Common myeloid progenitor, CD34-positive (primary cell): ENCODE measurements around the gene C2orf92.

ENCODE experiments used
- CTCF ChIA-PET: fragments of 350-600 bp; sonication (Branson Sonifier 250); formaldehyde crosslinking; loops from one replicate; lab custom pipeline; 2021; ENCODE audit warnings: antibody characterized with exemption; lab: Charles Lee
- POLR2A ChIA-PET: fragments of 350-600 bp; sonication (Branson Sonifier 250); formaldehyde crosslinking; loops from one replicate; lab custom pipeline; 2021; ENCODE audit warnings: antibody characterized with exemption; lab: Charles Lee
- DNase-seq, 3 donors: peaks; one replicate each; pipeline versions ENCODE4 v3.0.0 to v3.0.0-alpha.2; 2013
- H3K27ac ChIP-seq, 2 experiments: 1 replicate in 1 of 2; 2 replicates in 1 of 2; pipeline ENCODE4 v1.7.0; 2013; ENCODE audit warnings: inconsistent platforms in 2 of 2, low read length in 2 of 2, mild to moderate bottlenecking in 2 of 2, low read depth in 1 of 2, moderate library complexity in 1 of 2; ENCODE audit not compliant: severe bottlenecking in 2 of 2, insufficient read depth in 1 of 2, poor library complexity in 1 of 2
- H3K27me3 ChIP-seq, 5 experiments: replicated peaks in 2 of 5; 1 replicate in 3 of 5; 2 replicates in 2 of 5; pipeline versions ENCODE4 v1.6.1 to v1.7.0; 2013; ENCODE audit warnings: low read length in 4 of 5, mild to moderate bottlenecking in 2 of 5, moderate library complexity in 2 of 5, inconsistent platforms in 1 of 5; ENCODE audit not compliant: insufficient read depth in 5 of 5, control insufficient read depth in 4 of 5
- H3K36me3 ChIP-seq, 4 experiments: 1 replicate in 2 of 4; 2 replicates in 2 of 4; pipeline versions ENCODE4 v1.6.1 to v1.7.0; 2013; ENCODE audit warnings: low read length in 3 of 4, control low read depth in 1 of 4, mild to moderate bottlenecking in 1 of 4; ENCODE audit not compliant: control insufficient read depth in 4 of 4, insufficient read depth in 4 of 4
- H3K4me1 ChIP-seq, 4 experiments: 1 replicate in 3 of 4; 2 replicates in 1 of 4; pipeline versions ENCODE4 v1.6.1 to v1.7.1; 2013; ENCODE audit warnings: low read length in 3 of 4, mild to moderate bottlenecking in 3 of 4, control low read depth in 1 of 4, inconsistent platforms in 1 of 4, moderate library complexity in 1 of 4; ENCODE audit not compliant: control insufficient read depth in 4 of 4, insufficient read depth in 4 of 4; ENCODE audit errors: control extremely low read depth in 1 of 4
- H3K4me3 ChIP-seq, 7 experiments: 1 replicate in 4 of 7; 2 replicates in 3 of 7; pipeline versions ENCODE4 v1.5.1 to v1.7.0; 2013; ENCODE audit warnings: mild to moderate bottlenecking in 7 of 7, low read length in 6 of 7, moderate library complexity in 6 of 7, inconsistent platforms in 2 of 7, low read depth in 2 of 7, control low read depth in 1 of 7; ENCODE audit not compliant: insufficient read depth in 4 of 7, control insufficient read depth in 1 of 7; ENCODE audit errors: extremely low read depth in 1 of 7
- H3K9me3 ChIP-seq, 5 experiments: 1 replicate in 4 of 5; 2 replicates in 1 of 5; pipeline versions ENCODE4 v1.6.1 to v1.7.1; 2013; ENCODE audit warnings: low read length in 4 of 5, mild to moderate bottlenecking in 2 of 5, inconsistent platforms in 1 of 5, low read depth in 1 of 5, moderate library complexity in 1 of 5; ENCODE audit not compliant: control insufficient read depth in 4 of 5, insufficient read depth in 2 of 5; ENCODE audit errors: control extremely low read depth in 1 of 5
- WGBS: methylation state at CpG from one replicate; pipeline ENCODE4 v1.1.5; 2013; ENCODE audit not compliant: insufficient coverage; 5-methylcytosine and 5-hydroxymethylcytosine counted together

Gene C2orf92

GRCh38 chr2:97645112-97645694 lies 24.3 kb upstream of the C2orf92 start:
- peak in 1 of 3 donors; percentile 51 for DNase-seq
- Histone ChIP-seq H3K27me3 (no peaks in the 10 kb centered on the region), H3K36me3 (peaks cover 8 to 29% (median 18%) of the 10 kb centered on the region in 4 experiments), H3K4me3 (peak overlapping the region; percentile 74 to 99 (median 95)), H3K4me1 (peaks cover 3 to 22% (median 18%) of the 10 kb centered on the region in 4 experiments), H3K27ac (peak overlapping the region; percentile 82 to 92), H3K9me3 (no peaks in the 10 kb centered on the region)
- WGBS, result 7% methylated on average over 19 of the region's 19 CpGs
- CTCF ChIA-PET, result interaction anchor here (0.6 to 10.0 kb wide), 5 partner anchors 12 to 94 kb away, joined by 3 to 85 read pairs (median 5); partner anchors contain the start of gene ACTR1B
- POLR2A ChIA-PET, result interaction anchor here (4.6 kb wide), 1 partner anchor 17 kb away, joined by 51 read pairs; the partner anchor contains the start of gene ACTR1B

DNA sequence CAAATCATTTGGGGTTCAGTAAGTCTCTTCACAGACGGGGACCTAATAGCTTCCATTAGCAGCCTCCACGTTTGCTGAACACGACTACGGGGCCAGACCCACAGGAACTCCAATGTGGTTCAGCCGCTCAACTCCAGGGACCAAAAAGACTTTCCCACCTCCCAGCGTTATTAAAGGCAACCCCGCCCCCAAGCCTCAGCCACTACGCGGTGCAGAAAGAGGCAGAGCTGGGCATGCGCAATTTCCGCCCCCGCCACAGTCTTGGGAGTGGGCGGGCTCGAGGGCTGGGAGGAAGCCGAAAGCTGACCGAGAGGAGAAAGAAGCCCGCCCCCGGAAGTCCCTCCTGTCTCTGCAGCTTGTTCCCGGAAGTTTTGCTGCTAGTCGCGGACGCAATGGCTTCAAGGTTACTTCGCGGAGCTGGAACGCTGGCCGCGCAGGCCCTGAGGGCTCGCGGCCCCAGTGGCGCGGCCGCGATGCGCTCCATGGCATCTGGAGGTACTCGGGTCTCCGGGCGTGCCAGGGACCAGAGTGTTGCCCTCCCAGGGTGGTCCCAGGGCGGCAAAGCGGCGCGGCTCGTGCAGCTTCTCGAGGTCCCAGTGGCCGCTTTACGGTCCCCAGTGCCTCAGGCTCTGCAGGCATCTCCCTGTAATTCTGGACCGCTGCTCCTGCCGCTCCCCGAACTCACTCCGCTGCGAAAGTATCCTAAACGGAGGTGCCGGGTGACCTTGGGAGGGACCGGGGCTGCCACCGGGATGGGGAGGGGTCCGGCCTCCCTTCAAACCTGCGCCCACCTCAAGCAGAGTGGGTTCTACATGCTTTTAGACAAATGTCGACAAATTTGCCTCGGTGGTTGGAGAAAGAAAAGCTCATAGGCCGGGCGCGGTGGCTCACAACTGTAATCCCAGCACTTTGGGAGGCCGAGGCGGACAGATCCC lies 23.6 kb upstream of the C2orf92 start, which contains the start of gene COX5B:
COX5B (plus strand) TSS at position 368 of the 935 bp plus-strand sequence; CDS start at position 393, 25 bp downstream.
- Histone ChIP-seq H3K27me3 (no peaks in the 10 kb centered on the region), H3K36me3 (peaks cover 8 to 29% (median 18%) of the 10 kb centered on the region in 4 experiments), H3K4me3 (peak within 1 kb of the TSS; percentile 74 to 99 (median 95)), H3K27ac (peak within 1 kb of the TSS; percentile 82 to 92), H3K4me1 (peaks cover 3 to 22% (median 18%) of the 10 kb centered on the region in 4 experiments), H3K9me3 (no peaks in the 10 kb centered on the region)
- ChIA-PET POLR2A (interaction anchor here (0.6 to 4.6 kb wide), 2 partner anchors 16 to 1523 kb away, joined by 3 to 51 read pairs; partner anchors contain the start of gene ACTR1B), CTCF (interaction anchor here (0.6 to 10.0 kb wide), 8 partner anchors 12 to 121 kb away, joined by 3 to 85 read pairs (median 4); partner anchors contain the start of genes ACTR1B and ZAP70)
- WGBS, result 0% methylated on average over 41 of the region's 63 CpGs
- DNase-seq, result peak; percentile 97 to 99 (median 98)

DNA sequence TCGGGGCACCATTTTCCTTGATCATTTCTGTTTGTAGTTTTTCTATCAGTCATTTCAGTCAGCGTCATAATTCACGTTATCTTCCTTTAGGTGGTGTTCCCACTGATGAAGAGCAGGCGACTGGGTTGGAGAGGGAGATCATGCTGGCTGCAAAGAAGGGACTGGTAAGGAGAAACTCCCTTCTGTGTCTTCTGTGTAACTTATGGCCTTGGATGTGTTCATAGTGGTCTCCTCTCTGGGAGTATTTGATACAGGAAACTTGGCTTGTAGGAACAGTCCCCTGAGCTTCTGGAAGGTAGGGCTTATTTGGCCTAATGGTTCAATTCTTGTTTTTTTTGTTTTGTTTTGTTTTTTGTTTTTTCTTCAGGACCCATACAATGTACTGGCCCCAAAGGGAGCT lies 22.5 kb upstream of the C2orf92 start:
- Histone ChIP-seq H3K9me3 (no peaks in the 10 kb centered on the region), H3K36me3 (peaks cover 8 to 29% (median 18%) of the 10 kb centered on the region in 4 experiments), H3K27ac (no peak overlapping the region), H3K27me3 (no peaks in the 10 kb centered on the region), H3K4me1 (peaks cover 3 to 22% (median 18%) of the 10 kb centered on the region in 4 experiments), H3K4me3 (peak overlapping the region in 6 of 7 experiments; percentile 74 to 99 (median 96))
- ChIA-PET CTCF (interaction anchor here (0.9 to 10.0 kb wide), 5 partner anchors 16 to 120 kb away, joined by 3 to 85 read pairs (median 5); partner anchors contain the start of gene ACTR1B), POLR2A (interaction anchor here (4.6 kb wide), 1 partner anchor 15 kb away, joined by 51 read pairs; the partner anchor contains the start of gene ACTR1B)
- WGBS, result 100% methylated on average over 2 of the region's 4 CpGs
- DNase-seq, result no peak

DNA sequence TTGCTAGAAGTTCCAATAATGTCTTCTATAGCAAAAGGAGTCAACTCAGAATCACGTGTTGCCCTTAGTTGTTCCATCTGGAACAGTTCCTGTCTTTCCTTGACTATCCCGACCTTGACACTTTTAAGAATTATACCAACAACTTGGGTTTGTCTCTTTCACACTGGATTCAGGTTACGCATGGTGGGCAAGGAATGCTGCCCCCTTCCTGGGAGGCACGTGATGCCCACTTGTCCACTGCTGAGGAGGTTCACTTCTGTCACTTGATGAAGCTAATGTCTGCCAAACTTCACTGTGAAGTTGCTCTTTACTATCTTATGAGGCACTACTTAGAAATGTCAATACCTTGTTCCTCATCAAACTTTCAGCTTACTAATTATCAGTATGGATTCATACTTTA lies 18.4 kb upstream of the C2orf92 start:
- Histone ChIP-seq H3K9me3 (peaks cover 0 to 20% (median 7%) of the 10 kb centered on the region in 5 experiments), H3K4me1 (peaks cover 0 to 11% (median 7%) of the 10 kb centered on the region in 4 experiments), H3K27ac (no peak overlapping the region), H3K4me3 (no peak overlapping the region), H3K27me3 (no peaks in the 10 kb centered on the region), H3K36me3 (peaks cover 11 to 55% (median 42%) of the 10 kb centered on the region in 4 experiments)
- ChIA-PET CTCF (interaction anchor here (0.8 to 10.0 kb wide), 4 partner anchors 12 to 58 kb away, joined by 3 to 85 read pairs (median 4); partner anchors contain the start of gene ACTR1B), POLR2A (interaction anchor here (1.9 kb wide), 1 partner anchor 12 kb away, joined by 5 read pairs; no protein-coding TSS in a partner anchor)
- no peak for DNase-seq
- WGBS, result 97% methylated on average over 4 of the region's 4 CpGs

DNA sequence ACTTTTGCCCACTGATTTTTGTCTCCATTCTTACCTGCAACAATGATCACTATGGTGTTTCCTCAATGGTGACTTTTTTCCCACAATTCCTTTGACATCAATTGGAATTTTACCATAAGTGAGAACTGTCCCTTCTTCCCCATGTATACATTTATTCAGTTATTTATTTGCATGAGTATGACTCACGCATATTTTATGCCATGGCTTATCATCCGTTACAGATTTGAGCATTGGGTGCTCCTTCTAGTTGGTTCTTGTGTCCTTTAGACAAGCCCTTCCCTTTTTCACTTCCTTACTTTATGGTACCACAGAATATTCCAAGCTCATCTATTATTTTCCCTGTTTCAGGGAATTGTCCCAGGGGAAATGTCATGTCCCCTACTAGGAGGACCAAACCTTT lies 16.0 kb upstream of the C2orf92 start:
- no peak overlapping the region for H3K27ac ChIP-seq
- H3K36me3 ChIP-seq, result peaks cover 9 to 63% (median 57%) of the 10 kb centered on the region in 4 experiments
- no peak overlapping the region for H3K4me3 ChIP-seq
- no peaks in the 10 kb centered on the region for H3K27me3 ChIP-seq
- no peak for DNase-seq
- ChIA-PET CTCF (interaction anchor here (1.0 to 1.8 kb wide), 5 partner anchors 9 to 62 kb away, joined by 4 to 9 read pairs (median 5); partner anchors contain the start of gene ACTR1B), POLR2A (no interaction called here)
- H3K4me1 ChIP-seq, result no peaks in the 10 kb centered on the region
- 100% methylated on average over 2 of the region's 2 CpGs for WGBS
- peaks cover 0 to 20% (median 7%) of the 10 kb centered on the region in 5 experiments for H3K9me3 ChIP-seq

GRCh38 chr2:97653874-97654273 lies 15.6 kb upstream of the C2orf92 start:
- DNase-seq, result no peak
- H3K27me3 ChIP-seq, result no peaks in the 10 kb centered on the region
- peaks cover 0 to 20% (median 7%) of the 10 kb centered on the region in 5 experiments for H3K9me3 ChIP-seq
- WGBS, result no CpG with 5 or more reads among the region's 1 CpG
- H3K4me1 ChIP-seq, result no peaks in the 10 kb centered on the region
- peaks cover 9 to 64% (median 58%) of the 10 kb centered on the region in 4 experiments for H3K36me3 ChIP-seq
- no peak overlapping the region for H3K27ac ChIP-seq
- CTCF ChIA-PET, result interaction anchor here (1.0 to 1.8 kb wide), 5 partner anchors 8 to 63 kb away, joined by 4 to 9 read pairs (median 5); partner anchors contain the start of gene ACTR1B
- no peak overlapping the region for H3K4me3 ChIP-seq
- POLR2A ChIA-PET, result no interaction called here
